AG09319 (cell line): ENCODE data around the gene NALCN.

Experiments used
- DNase-seq: peaks from one replicate; pipeline ENCODE4 v3.0.0-alpha.2; 2010; ENCODE audit warnings: low read depth; ENCODE audit errors: extremely low read depth
- CTCF ChIP-seq: IDR thresholded peaks from 2 replicates; pipeline ENCODE4 v1.5.1; 2011; ENCODE audit warnings: low read depth, mild to moderate bottlenecking, inconsistent platforms, low read length, moderate library complexity

The NALCN gene

GRCh38 chr13:101116341-101116740 lies 300.0 kb downstream of the NALCN start:
- no peak for DNase-seq
- TF ChIP-seq CTCF = no peak

- peak; percentile 10 for TF ChIP-seq CTCF
- no peak for DNase-seq
Observed at GRCh38 chr13:101115762-101116171, 300.5 kb downstream of the NALCN start.

GRCh38 chr13:101111894-101112293 lies 304.4 kb downstream of the NALCN start:
- DNase-seq = no peak
- TF ChIP-seq CTCF = no peak

DNA sequence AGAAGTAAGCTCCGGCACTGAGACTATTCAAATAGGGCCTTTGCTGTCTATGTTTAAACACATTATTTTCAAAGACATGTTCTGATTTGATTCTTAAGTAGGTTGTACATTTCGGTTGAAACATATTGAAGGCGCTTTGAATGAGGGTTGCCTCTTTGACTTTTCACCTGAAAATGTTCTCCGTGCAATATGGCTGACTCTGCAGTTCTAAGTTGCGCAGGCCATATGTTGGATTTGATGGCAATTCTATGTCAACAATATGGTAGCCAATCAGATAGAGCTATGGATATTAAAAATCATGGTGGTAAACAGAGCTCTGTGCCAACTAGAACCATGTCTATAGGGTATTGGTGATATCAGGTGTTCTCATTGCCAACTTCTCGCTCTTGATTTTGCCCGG lies 307.3 kb downstream of the NALCN start:
- DNase-seq = no peak
- no peak for TF ChIP-seq CTCF

GRCh38 chr13:101098873-101099272 lies 317.4 kb downstream of the NALCN start:
- no peak for TF ChIP-seq CTCF
- no peak for DNase-seq

DNA sequence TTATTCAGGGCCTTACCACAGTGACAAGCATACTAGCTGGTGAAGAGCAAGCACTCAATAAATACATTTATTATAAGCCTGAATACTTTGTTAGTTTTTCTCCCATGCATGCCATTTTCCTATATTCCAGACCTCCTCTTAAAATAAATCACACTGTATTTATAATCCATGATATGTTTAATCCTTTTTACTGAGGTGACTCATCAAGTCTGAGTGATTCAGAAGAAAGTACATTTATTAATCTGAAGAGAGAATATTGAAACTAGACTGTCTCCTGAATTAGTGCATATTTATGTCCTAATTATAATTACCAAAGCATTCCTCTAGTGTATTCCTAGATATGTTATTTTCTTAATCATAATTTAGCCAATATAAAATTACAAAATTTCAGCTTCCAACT lies 323.3 kb downstream of the NALCN start:
- DNase-seq = no peak
- no peak for TF ChIP-seq CTCF

DNA sequence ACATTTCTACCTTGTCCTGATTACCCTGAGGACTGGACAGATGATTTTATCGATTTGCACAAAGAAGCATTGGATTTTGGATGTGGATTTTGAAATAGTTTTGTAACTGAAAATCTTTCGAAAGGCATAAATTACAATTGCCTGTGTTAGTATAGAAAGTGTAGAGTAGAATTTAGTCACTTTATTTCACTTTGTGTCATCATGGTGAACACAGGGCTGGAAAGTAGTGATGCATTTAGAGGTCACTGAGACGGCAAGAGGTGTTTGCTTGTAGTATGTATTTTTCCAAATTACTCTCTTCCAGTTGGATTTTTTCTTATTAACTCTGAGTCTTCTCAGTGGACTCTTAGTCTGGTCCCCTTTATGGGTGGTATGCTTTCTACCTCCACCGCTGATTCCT lies 326.0 kb downstream of the NALCN start:
- no peak for DNase-seq
- no peak for TF ChIP-seq CTCF
